Daoy (cell line): ENCODE data around the gene WDCP. TPM values are rescaled to one million over a fixed set of nuclear protein-coding genes. Genes with fewer than 3 reads are reported as not detected.
"Not testable (repeated sequence)": the region's sequence is repeated elsewhere in the genome, so short reads cannot be mapped to it uniquely, and the experiment has no call there.

ENCODE experiments used
- DNase-seq: peaks from one replicate; pipeline ENCODE4 v3.0.0-alpha.2; 2015; ENCODE audit warnings: low read depth
- total RNA-seq: library from RNA; depleted of rRNA; stranded (reverse); fragments of >200 nt; shearing (Covaris generic); gene quantifications from 2 replicates; pipeline ENCODE4 v1.2.3, GENCODE V29; 2014

The WDCP gene
- total RNA-seq, 1 experiment from 2014 or later = 14.6 TPM

- no peak for DNase-seq
Observed at GRCh38 chr2:24022324-24022974, 24.7 kb downstream of the WDCP start.

- peak; percentile 38 for DNase-seq
Observed at GRCh38 chr2:24021122-24021998, 25.8 kb downstream of the WDCP start.

- no peak for DNase-seq
Observed at GRCh38 chr2:24020244-24020643, 26.9 kb downstream of the WDCP start.

GRCh38 chr2:24019729-24020128, 27.5 kb downstream of the WDCP start:
- no peak for DNase-seq

GRCh38 chr2:24018241-24018640, 28.9 kb downstream of the WDCP start:
- DNase-seq = no peak

GRCh38 chr2:24017711-24018110, 29.5 kb downstream of the WDCP start:
- no peak for DNase-seq

GRCh38 chr2:24016853-24017703, 30.1 kb downstream of the WDCP start:
- DNase-seq = no peak

GRCh38 chr2:24016376-24016761, 30.8 kb downstream of the WDCP start:
- no peak for DNase-seq

- peak; percentile 63 for DNase-seq
Observed at GRCh38 chr2:24015562-24016375, 31.4 kb downstream of the WDCP start.

GRCh38 chr2:24014902-24015301, 32.3 kb downstream of the WDCP start:
- DNase-seq = not testable (repeated sequence)

GRCh38 chr2:24012521-24013188, 34.5 kb downstream of the WDCP start:
- no peak for DNase-seq

- no peak for DNase-seq
Observed at GRCh38 chr2:24011250-24012104, 35.7 kb downstream of the WDCP start.

GRCh38 chr2:24010477-24011249, 36.5 kb downstream of the WDCP start:
- no peak for DNase-seq

GRCh38 chr2:24009680-24010476, 37.3 kb downstream of the WDCP start, which contains the start of gene MFSD2B:
TSS of gene MFSD2B (plus strand) at chr2:24010085. CDS start at chr2:24010097, 12 bp downstream.
- DNase-seq = no peak

- DNase-seq = no peak
Observed at GRCh38 chr2:24009367-24009679, 37.9 kb downstream of the WDCP start.

- no peak for DNase-seq
Observed at GRCh38 chr2:24008672-24009366, 38.4 kb downstream of the WDCP start.

- DNase-seq = no peak
Observed at GRCh38 chr2:24007693-24008092, 39.5 kb downstream of the WDCP start.

GRCh38 chr2:23994567-23994966, 52.6 kb downstream of the WDCP start:
- no peak for DNase-seq
